Mesenchymal stem cell (in vitro differentiated cells and primary cell): Measurements from ENCODE around the gene DAZ4. TPM values are rescaled to one million over a fixed set of nuclear protein-coding genes. Genes with fewer than 3 reads are reported as not detected.
"Not testable (repeated sequence)": the region's sequence is repeated elsewhere in the genome, so short reads cannot be mapped to it uniquely, and the experiment has no call there.

ENCODE experiments used
- DNase-seq: peaks from one replicate; pipeline ENCODE4 v3.0.0-alpha.2; 2013
- H2AFZ ChIP-seq: one replicate; pipeline ENCODE4 v1.6.1; 2013; ENCODE audit warnings: low read depth, mild to moderate bottlenecking, control low read depth, inconsistent platforms, low read length, moderate library complexity
- H2AK5ac ChIP-seq: 2 replicates; pipeline ENCODE4 v1.6.1; 2013; ENCODE audit warnings: low read length, moderate library complexity, mild to moderate bottlenecking, inconsistent platforms; ENCODE audit not compliant: severe bottlenecking
- H2BK120ac ChIP-seq: one replicate; pipeline ENCODE4 v1.6.1; 2013; ENCODE audit warnings: low read depth, mild to moderate bottlenecking, inconsistent platforms, low read length, moderate library complexity
- H2BK12ac ChIP-seq, 2 experiments: one replicate each; pipeline ENCODE4 v1.6.1; 2013; ENCODE audit warnings: inconsistent platforms in 2 of 2, low read length in 2 of 2, mild to moderate bottlenecking in 2 of 2, moderate library complexity in 2 of 2, control low read depth in 1 of 2
- H2BK15ac ChIP-seq: one replicate; pipeline ENCODE4 v1.6.1; 2013; ENCODE audit warnings: mild to moderate bottlenecking, low read depth, inconsistent platforms; ENCODE audit not compliant: poor library complexity, severe bottlenecking
- H2BK5ac ChIP-seq: 2 replicates; pipeline ENCODE4 v1.6.1; 2013; ENCODE audit warnings: low read depth, mild to moderate bottlenecking, low read length, control low read depth, inconsistent platforms; ENCODE audit not compliant: poor library complexity, severe bottlenecking
- H3K14ac ChIP-seq, 2 experiments: one replicate each; pipeline ENCODE4 v1.6.1; 2013; ENCODE audit warnings: inconsistent platforms in 2 of 2, low read length in 2 of 2, control low read depth in 1 of 2, mild to moderate bottlenecking in 1 of 2, moderate library complexity in 1 of 2
- H3K18ac ChIP-seq, 2 experiments: one replicate each; pipeline ENCODE4 v1.6.1; 2013; ENCODE audit warnings: inconsistent platforms in 2 of 2, low read length in 2 of 2, control low read depth in 1 of 2, low read depth in 1 of 2, mild to moderate bottlenecking in 1 of 2
- H3K23ac ChIP-seq, 2 experiments: one replicate each; pipeline ENCODE4 v1.6.1; 2013; ENCODE audit warnings: inconsistent platforms in 2 of 2, low read length in 2 of 2, mild to moderate bottlenecking in 2 of 2, moderate library complexity in 2 of 2, control low read depth in 1 of 2
- H3K27ac ChIP-seq: 2 replicates; pipeline ENCODE4 v1.5.1; 2013; ENCODE audit warnings: mild to moderate bottlenecking, moderate library complexity, low read length, control low read depth, inconsistent platforms; ENCODE audit not compliant: poor library complexity, severe bottlenecking
- H3K27me3 ChIP-seq, 2 experiments: 2 replicates each; pipeline versions ENCODE4 v1.6.1 to v1.7.0; 2013; ENCODE audit warnings: low read length in 2 of 2, mild to moderate bottlenecking in 2 of 2, moderate library complexity in 2 of 2, control low read depth in 1 of 2, inconsistent platforms in 1 of 2; ENCODE audit not compliant: control insufficient read depth in 1 of 2, insufficient read depth in 1 of 2
- H3K36me3 ChIP-seq, 2 experiments: 2 replicates each; pipeline versions ENCODE4 v1.6.1 to v1.7.0; 2013; ENCODE audit warnings: low read length in 2 of 2, control low read depth in 1 of 2, inconsistent platforms in 1 of 2, low read depth in 1 of 2, mild to moderate bottlenecking in 1 of 2; ENCODE audit not compliant: insufficient read depth in 2 of 2, control insufficient read depth in 1 of 2
- H3K4ac ChIP-seq, 2 experiments: one replicate each; pipeline ENCODE4 v1.6.1; 2013; ENCODE audit warnings: inconsistent platforms in 2 of 2, low read length in 2 of 2, mild to moderate bottlenecking in 2 of 2, moderate library complexity in 2 of 2, control low read depth in 1 of 2, low read depth in 1 of 2
- H3K4me1 ChIP-seq: 2 replicates; pipeline ENCODE4 v1.6.1; 2013; ENCODE audit warnings: low read depth, low read length, control low read depth; ENCODE audit not compliant: control insufficient read depth, insufficient read depth
- H3K4me2 ChIP-seq: 2 replicates; pipeline ENCODE4 v1.6.1; 2013; ENCODE audit warnings: low read length, mild to moderate bottlenecking, inconsistent platforms; ENCODE audit not compliant: poor library complexity, severe bottlenecking
- H3K4me3 ChIP-seq, 2 experiments: 2 replicates each; pipeline versions ENCODE4 v1.5.1 to v1.7.0; 2013; ENCODE audit warnings: low read length in 2 of 2, mild to moderate bottlenecking in 2 of 2, control low read depth in 1 of 2, low read depth in 1 of 2; ENCODE audit not compliant: insufficient read depth in 1 of 2
- H3K79me1 ChIP-seq: replicated peaks from 2 replicates; pipeline ENCODE4 v1.6.1; 2013; ENCODE audit warnings: mild to moderate bottlenecking, control low read depth, low read length, inconsistent platforms; ENCODE audit not compliant: poor library complexity, severe bottlenecking
- H3K9ac ChIP-seq: 2 replicates; pipeline ENCODE4 v1.7.0; 2013; ENCODE audit warnings: mild to moderate bottlenecking, low read length, moderate library complexity
- H3K9me3 ChIP-seq: 2 replicates; pipeline ENCODE4 v1.7.0; 2013; ENCODE audit warnings: mild to moderate bottlenecking, low read length; ENCODE audit not compliant: control insufficient read depth
- H4K8ac ChIP-seq: one replicate; pipeline ENCODE4 v1.6.1; 2013; ENCODE audit warnings: inconsistent platforms, mild to moderate bottlenecking, low read length, moderate library complexity
- H4K91ac ChIP-seq: one replicate; pipeline ENCODE4 v1.6.1; 2013; ENCODE audit warnings: mild to moderate bottlenecking, low read length, inconsistent platforms
- WGBS: methylation state at CpG from one replicate; pipeline ENCODE4 v1.1.7; 2013; ENCODE audit warnings: mixed read lengths; 5-methylcytosine and 5-hydroxymethylcytosine counted together
- polyA plus RNA-seq, 2 experiments: library from polyadenylated mRNA; stranded (reverse); fragments of 200-250 nt; gene quantifications; one replicate each; pipeline ENCODE4 v1.2.3, GENCODE V29; 2013

DAZ4 gene, protein sequence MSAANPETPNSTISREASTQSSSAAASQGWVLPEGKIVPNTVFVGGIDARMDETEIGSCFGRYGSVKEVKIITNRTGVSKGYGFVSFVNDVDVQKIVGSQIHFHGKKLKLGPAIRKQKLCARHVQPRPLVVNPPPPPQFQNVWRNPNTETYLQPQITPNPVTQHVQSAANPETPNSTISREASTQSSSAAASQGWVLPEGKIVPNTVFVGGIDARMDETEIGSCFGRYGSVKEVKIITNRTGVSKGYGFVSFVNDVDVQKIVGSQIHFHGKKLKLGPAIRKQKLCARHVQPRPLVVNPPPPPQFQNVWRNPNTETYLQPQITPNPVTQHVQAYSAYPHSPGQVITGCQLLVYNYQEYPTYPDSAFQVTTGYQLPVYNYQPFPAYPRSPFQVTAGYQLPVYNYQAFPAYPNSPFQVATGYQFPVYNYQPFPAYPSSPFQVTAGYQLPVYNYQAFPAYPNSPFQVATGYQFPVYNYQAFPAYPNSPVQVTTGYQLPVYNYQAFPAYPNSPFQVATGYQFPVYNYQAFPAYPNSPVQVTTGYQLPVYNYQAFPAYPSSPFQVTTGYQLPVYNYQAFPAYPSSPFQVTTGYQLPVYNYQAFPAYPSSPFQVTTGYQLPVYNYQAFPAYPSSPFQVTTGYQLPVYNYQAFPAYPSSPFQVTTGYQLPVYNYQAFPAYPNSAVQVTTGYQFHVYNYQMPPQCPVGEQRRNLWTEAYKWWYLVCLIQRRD
- not detected for polyA plus RNA-seq (2013, experiment 1 of 2)
- not detected for polyA plus RNA-seq (2013, experiment 2 of 2)

GRCh38 chrY:24833619-24834018 is at the start of gene DAZ4:
Gene DAZ4 (plus strand): TSS chrY:24833919. CDS start chrY:24834127, 208 bp downstream.
- not testable (repeated sequence) for H3K23ac ChIP-seq, H3K18ac ChIP-seq, H3K9ac ChIP-seq, H2AFZ ChIP-seq, DNase-seq, H2BK120ac ChIP-seq, H3K4me1 ChIP-seq, H4K8ac ChIP-seq, H3K27me3 ChIP-seq, H3K4me3 ChIP-seq, H2BK5ac ChIP-seq, H3K14ac ChIP-seq, H3K27ac ChIP-seq, H3K36me3 ChIP-seq, H2BK15ac ChIP-seq, H4K91ac ChIP-seq, H3K9me3 ChIP-seq, H3K79me1 ChIP-seq, H2AK5ac ChIP-seq, H3K4ac ChIP-seq, H3K4me2 ChIP-seq, H2BK12ac ChIP-seq
- no CpG with 5 or more reads among the region's 23 CpGs for WGBS

DNA sequence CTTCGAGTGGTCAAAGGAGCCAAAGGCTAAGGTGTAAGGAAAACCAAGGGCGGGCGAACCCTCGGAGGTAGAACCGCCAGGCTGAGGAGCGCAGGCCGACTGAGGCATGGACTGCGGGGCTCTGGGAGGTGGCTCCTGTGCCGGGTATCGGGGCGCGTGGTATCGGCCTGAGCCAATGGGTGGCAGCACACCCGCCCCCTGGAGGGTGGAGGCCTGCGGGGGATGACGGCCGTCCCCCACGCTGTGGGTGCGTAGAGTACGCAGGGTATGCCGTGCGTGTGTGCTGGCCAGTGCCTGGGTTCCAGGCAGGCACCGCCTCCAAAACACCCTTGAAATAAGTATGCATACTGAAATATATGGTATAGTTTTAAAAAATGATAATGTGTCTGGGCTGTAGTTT is 20.4 kb upstream of the DAZ4 start, which contains the start of gene DAZ3:
Gene DAZ3, minus strand, starts transcription at position 101 of the 400 bp plus-strand sequence. CDS start 208 bp downstream, outside the sequence.
- not testable (repeated sequence) for H3K14ac ChIP-seq, H2AFZ ChIP-seq, H4K91ac ChIP-seq, H3K9me3 ChIP-seq, H2BK5ac ChIP-seq, H3K4me2 ChIP-seq, H3K27me3 ChIP-seq, H2AK5ac ChIP-seq, H3K9ac ChIP-seq, H2BK15ac ChIP-seq, H3K18ac ChIP-seq, H3K23ac ChIP-seq, H3K79me1 ChIP-seq, H3K4me3 ChIP-seq, H2BK12ac ChIP-seq, H3K4ac ChIP-seq, H3K36me3 ChIP-seq, H3K27ac ChIP-seq, H3K4me1 ChIP-seq, H4K8ac ChIP-seq, DNase-seq, H2BK120ac ChIP-seq
- no CpG with 5 or more reads among the region's 23 CpGs for WGBS

- not testable (repeated sequence) for H3K4me2 ChIP-seq, H4K91ac ChIP-seq, H3K9me3 ChIP-seq, H3K4me1 ChIP-seq, H2BK5ac ChIP-seq, H3K23ac ChIP-seq, H3K14ac ChIP-seq, DNase-seq, H2BK15ac ChIP-seq, H3K4ac ChIP-seq, H2BK120ac ChIP-seq, H3K4me3 ChIP-seq, H3K9ac ChIP-seq, H4K8ac ChIP-seq, H2AFZ ChIP-seq, H3K27me3 ChIP-seq, H3K79me1 ChIP-seq, H2AK5ac ChIP-seq, H3K27ac ChIP-seq, H3K36me3 ChIP-seq, H2BK12ac ChIP-seq, H3K18ac ChIP-seq
- no CpG with 5 or more reads among the region's 3 CpGs for WGBS
Observed at GRCh38 chrY:24821836-24822235, 11.9 kb upstream of the DAZ4 start.

DNA sequence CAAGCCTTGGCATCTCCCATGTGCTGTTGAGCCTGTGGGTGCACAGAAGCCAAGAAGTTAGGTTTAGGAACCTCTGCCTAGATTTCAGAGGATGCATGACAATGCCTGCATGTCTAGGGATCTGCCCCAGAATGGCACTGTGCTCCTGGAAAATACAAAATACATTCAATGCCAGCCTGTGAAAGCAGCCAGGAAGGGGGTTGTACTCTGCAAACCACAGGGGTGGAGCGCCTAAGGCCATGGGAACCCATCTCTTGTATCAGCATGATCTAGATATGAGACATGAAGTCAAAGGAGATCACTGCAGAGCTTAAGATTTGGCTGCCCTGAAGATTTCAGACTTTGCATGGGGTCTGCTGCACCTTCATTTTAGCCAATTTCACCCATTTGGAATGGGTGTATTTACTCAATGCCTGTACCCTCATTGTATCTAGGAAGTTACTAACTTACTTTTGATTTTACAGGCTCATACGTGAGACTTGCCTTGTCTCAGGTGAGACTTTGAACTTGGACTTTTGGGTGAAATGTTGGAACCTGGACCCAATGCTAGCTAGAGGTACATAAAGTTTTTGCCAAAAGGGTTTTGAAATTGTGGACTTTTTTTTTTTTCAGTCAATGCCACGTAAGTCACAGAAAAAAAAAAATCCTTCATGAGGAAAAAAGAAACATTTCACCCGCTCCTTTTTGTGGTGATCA is 9.4 kb upstream of the DAZ4 start:
- not testable (repeated sequence) for H3K18ac ChIP-seq, H3K27me3 ChIP-seq, H2AFZ ChIP-seq, DNase-seq, H2BK5ac ChIP-seq, H3K9me3 ChIP-seq, H3K14ac ChIP-seq, H3K4ac ChIP-seq, H2AK5ac ChIP-seq, H3K9ac ChIP-seq, H3K79me1 ChIP-seq, H3K27ac ChIP-seq, H4K8ac ChIP-seq, H3K4me1 ChIP-seq, H3K4me2 ChIP-seq, H2BK12ac ChIP-seq, H3K36me3 ChIP-seq, H3K23ac ChIP-seq, H2BK15ac ChIP-seq, H3K4me3 ChIP-seq, H2BK120ac ChIP-seq, H4K91ac ChIP-seq
- no CpG with 5 or more reads among the region's 4 CpGs for WGBS
